ENCODE measurements around the gene CLDN22.
"Not testable (repeated sequence)": the region's sequence is repeated elsewhere in the genome, so short reads cannot be mapped to it uniquely, and the experiment has no call there.

Gene CLDN22

DNA sequence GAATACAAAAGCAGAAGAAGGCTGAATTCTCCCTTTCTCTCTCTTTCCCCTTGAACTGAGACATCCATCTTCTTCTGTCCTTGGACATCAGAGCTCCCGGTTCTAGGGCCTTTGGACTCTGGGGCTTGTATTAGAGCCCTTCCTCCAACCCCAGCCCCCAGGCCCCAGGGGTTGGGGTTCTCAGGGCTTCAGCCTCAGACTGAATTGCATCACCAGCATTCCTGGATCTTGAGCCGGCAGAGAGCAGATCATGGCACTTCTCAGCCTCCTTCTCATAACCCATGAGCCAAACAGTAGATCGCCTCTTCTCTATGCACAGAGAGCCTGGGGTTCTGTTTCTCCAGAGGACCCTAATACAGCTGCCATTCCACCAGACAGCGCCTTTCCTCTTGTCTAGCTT is 27.5 kb upstream of the CLDN22 start:
- DNase-seq: no peak

- DNase-seq: no peak
Observed at GRCh38 chr4:183347146-183347545, 27.1 kb upstream of the CLDN22 start.

DNA sequence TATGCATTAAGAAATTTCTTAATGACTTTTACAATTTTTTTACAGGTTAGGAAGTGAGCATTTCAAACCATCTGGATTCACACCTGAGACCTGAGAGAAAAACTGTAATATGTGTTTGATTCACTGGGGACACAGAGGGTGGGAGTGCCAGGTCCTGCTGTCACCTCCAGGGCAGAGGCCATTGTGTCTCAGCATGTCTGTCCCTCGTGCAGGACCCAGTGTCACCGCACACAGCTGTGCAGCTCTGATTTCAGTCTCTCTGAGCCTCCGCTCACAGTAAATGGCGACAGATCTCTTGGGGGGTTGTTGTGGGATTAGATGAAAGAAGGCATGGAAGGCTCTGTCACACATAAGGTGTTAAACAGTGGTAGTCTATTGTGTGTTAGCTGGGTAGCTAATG is 25.2 kb upstream of the CLDN22 start:
- DNase-seq: no peak

DNA sequence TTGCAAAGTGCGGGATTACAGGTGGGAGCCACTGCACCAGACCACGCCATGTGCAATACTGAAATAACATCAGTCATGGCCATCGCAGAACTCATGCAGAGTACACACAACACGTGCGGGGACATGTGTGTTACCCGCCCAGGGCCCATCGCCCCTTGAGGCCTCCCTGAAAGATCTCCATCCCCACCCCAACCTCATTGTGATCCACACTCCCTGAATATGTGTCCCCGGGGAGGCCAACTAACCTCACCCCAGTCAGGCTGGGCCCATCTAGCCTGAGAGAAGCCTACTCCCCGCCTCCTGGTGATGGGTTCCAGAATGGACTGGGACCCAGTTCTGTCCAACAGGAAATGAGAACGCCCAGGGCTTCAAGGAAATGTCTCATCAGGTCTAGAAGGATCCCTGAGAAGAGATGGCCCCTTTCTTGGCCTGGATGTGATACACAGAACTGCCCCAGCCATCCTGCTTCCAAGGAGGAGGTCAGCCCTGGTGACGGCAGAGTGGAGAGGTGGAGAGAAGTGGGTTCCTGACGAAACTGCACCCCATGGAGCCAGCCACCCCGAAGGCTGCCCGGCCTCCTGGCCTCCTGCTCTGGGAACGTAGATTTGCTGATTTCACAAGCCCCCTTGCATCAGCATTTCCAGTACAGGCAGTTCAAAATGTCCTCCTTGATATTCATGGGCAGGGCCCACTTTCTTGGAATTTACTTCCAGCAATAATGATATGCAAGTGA is 24.6 kb upstream of the CLDN22 start:
- no peak for DNase-seq

- DNase-seq: no peak
Observed at GRCh38 chr4:183343730-183344129, 23.7 kb upstream of the CLDN22 start.

GRCh38 chr4:183342541-183343533 is 22.8 kb upstream of the CLDN22 start:
- DNase-seq: peak in 4 of 56 donors; percentile 9 to 27 (median 10)

DNA sequence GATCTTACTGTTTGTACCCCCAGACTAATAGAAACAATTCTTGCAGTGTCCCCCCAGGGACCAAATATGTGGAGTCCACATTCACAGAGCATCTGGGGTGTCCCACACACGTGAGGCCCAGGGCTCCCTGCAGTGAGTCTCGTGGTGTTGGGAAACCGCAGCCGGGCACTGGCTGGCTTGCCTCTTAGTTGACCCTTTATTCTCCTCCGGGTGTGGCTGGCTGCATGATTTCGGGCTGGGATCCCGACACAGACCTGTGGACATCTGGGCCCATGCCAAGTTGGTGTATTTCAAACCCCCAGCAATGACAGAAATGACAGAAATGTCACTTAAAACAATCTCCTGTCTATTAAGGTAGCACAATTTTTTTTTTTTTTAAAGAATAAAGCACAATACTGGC is 17.8 kb upstream of the CLDN22 start:
- DNase-seq: no peak

DNA sequence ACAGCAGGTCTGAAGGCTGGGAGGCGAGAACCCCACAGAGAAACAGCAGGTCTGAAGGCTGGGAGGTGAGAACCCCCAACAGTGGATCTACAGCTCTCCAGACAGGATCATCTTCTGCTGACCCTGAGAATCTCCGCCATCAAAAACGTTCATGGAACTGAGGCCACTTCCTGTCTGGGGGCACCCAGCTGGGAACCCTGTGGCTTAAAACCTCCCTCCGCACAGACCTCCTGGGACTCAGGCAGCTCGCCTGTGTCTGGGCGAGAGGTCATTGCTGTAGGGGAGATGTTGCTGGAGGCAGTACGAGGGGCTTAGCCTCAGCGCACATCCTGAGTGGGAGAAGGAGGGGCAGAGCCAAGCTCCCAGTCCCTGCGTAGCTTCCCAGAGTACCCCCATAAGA is 17.3 kb upstream of the CLDN22 start:
- DNase-seq: no peak

DNA sequence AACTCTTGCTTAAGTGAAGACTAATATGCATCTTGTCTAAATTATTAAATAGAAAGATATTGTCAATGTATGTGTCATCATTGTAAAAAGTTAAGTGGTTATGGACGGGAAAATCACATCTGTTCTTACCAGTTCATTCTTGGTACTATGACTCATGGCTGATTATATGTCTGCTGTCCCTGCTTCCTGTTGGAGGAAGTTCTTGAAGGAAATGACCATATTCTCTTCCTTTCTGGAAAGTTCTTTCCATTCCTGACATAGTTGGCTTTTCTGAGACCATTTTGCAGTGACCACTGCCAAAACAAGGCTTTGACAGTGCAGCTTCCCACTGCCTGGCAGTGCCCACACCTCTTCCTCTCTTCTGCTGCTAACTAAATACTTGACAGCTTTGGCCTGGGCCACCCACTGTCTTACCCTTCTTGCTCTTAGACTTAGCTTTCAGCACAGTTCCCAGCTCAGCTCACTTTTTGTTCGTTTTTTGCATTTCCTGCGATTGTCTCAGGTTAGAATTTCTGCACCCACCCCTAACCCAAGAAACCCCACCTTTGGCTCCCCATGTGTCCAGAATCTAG is 15.4 kb upstream of the CLDN22 start:
- no peak for DNase-seq

DNA sequence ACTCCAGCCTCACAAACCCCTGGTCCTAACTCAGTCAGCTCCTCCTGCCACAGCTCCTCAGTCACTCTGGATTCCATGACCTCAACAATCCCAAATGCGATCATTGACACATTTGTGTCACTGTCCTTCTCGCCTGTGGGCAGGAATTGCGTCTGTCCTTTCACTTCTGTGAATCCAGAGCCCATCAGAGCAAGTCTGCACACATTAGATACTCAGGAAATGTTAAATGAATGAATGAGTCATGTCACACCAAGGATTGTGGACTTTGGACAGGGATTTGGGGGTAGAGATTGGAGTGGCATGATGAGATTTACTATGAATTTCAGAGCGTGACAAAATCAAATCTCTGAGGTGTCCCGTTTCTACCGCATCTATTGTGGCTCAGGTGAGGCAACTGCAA is 13.9 kb upstream of the CLDN22 start:
- DNase-seq: no peak

GRCh38 chr4:183333202-183333601 is 13.1 kb upstream of the CLDN22 start:
- no peak for DNase-seq

GRCh38 chr4:183332447-183332846 is 12.4 kb upstream of the CLDN22 start:
- DNase-seq: no peak

- no peak for DNase-seq
Observed at GRCh38 chr4:183330841-183331240, 10.8 kb upstream of the CLDN22 start.

DNA sequence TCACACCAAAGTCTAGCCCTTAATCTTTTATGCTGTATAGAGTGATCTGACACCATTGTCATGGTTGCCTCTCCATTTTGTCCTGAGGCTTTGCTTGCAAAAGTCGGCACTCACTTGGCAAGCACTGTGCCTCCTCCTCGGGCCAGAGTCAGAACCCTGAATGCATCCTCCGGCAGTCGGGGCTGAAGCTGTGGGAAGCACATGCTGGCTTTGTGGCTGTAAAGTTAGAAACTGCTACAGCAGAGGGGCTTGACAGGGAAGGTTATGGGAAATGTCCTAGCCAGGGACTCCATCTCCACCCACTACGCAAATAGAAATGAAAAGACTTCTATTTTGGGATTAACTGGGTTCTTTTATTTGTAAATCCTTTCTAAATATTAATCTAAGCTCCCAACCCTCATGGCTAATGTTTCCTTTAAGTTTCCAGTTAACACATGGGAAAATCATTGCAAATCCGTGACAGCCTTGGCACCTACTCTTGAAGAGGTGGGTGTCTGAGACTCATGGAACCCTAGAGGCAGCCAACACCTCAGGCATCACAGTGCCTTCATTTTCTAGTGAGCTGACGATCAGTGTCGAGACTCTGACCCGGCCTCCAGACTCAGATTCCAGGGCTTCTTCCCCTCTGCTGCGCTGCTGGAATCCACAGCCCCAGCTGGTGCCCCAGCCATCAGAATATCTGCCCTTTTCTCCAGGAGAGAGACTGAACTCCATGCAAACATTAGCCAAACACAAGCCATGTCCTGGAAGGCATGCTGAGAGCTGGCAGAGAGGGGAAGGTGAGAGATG is 10.1 kb upstream of the CLDN22 start:
- no peak for DNase-seq

GRCh38 chr4:183329244-183329643 is 9.2 kb upstream of the CLDN22 start:
- DNase-seq: no peak

DNA sequence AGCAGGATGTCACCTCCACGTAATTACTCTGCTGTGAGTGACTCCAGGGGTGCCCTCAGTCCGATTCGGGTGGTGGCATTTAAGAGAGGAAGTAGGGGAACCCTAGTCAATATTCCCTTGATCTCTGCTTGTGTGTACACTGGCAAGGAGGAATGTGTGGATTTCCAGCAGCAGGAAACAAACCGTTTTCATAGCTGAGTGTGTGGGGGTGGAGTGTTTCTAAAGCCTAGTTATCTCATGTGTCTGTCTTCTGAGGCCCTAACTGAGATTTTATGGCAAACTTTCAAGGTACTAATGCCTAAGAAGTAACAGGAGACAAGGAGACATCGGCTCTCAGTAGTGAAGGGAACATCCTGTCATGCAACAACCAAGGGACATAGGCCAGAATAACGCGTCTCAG is 8.8 kb upstream of the CLDN22 start:
- peak in 1 of 56 donors; percentile 5 for DNase-seq

DNA sequence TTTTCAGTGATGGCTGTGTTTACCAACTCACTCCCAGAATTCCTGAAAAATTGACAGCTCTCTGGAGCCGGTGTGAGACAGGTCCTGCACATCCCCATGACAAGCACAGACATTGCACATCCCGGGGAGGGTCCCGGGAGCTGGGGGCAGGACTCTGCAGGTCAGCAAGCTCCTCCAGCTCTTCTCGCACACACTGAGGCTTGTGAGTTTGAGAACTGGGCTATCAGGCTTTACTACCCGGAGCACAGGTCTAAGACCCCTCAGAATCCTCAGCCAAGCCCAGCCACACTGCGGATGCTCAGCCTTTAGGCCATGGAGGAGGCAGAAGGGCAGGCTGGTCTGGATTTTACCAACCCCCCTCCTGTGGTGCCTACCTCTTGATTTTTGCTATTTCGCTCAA is 7.8 kb upstream of the CLDN22 start:
- DNase-seq: no peak

DNA sequence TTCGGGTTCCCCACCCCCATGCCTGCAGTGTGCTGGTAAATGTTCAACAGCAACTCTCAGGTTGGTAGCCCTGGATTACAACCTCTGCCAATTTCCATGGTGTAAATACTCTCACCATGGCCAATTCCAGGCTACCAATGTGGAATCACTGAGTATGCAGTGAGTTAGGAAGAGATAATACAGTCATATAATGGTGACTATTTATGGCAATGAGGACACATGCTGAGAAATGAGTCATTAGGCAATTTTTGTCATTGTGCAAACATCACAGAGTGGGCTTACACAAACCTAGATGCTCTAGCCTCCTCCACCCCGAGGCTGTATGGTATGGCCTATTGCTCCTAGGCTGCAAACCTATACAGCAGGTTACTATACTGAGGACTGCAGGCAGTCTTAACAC is 6.8 kb upstream of the CLDN22 start:
- no peak for DNase-seq

GRCh38 chr4:183326387-183326786 is 6.3 kb upstream of the CLDN22 start:
- DNase-seq: not testable (repeated sequence)

- DNase-seq: no peak
Observed at GRCh38 chr4:183324619-183325018, 4.5 kb upstream of the CLDN22 start.

DNA sequence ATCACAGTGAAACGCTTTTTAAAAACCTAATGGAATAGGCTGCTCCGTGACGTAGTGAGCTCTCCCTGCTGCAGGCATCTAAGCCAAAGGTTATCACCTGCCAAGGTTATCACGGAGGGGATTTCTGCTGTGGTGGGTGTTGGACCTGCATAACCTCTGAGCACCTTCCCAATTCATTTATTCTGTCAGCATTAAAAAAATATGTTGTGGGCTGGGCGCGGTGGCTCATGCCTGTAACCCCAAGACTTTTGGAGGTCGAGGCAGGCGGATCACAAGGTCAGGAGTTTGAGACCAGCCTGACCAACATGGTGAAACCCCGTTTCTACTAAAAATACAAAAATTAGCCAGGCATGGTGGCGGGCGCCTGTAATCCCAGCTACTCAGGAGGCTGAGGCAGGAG is 4.0 kb upstream of the CLDN22 start:
- not testable (repeated sequence) for DNase-seq

All from amygdala (tissue), 56 donors.